Measurements from ENCODE around the gene GALNT9.
"Not testable (repeated sequence)": the region's sequence is repeated elsewhere in the genome, so short reads cannot be mapped to it uniquely, and the experiment has no call there.

Gene GALNT9

GRCh38 chr12:132247718-132248452 lies 81.5 kb downstream of the GALNT9 start:
- DNase-seq = no peak

GRCh38 chr12:132246997-132247717 lies 82.2 kb downstream of the GALNT9 start:
- no peak for DNase-seq

GRCh38 chr12:132245521-132246101 lies 83.8 kb downstream of the GALNT9 start:
- DNase-seq = no peak

- DNase-seq = no peak
Measured at GRCh38 chr12:132244724-132245295, 84.6 kb downstream of the GALNT9 start.

GRCh38 chr12:132243596-132244310 lies 85.6 kb downstream of the GALNT9 start:
- no peak for DNase-seq

GRCh38 chr12:132243171-132243570 lies 86.2 kb downstream of the GALNT9 start:
- not testable (repeated sequence) for DNase-seq

- DNase-seq = not testable (repeated sequence)
Measured at GRCh38 chr12:132240669-132241007, 88.8 kb downstream of the GALNT9 start.

GRCh38 chr12:132239796-132240668 lies 89.4 kb downstream of the GALNT9 start:
- no peak for DNase-seq

GRCh38 chr12:132239392-132239791 lies 90.0 kb downstream of the GALNT9 start:
- no peak for DNase-seq

GRCh38 chr12:132238884-132239283 lies 90.5 kb downstream of the GALNT9 start:
- no peak for DNase-seq

- no peak for DNase-seq
Measured at GRCh38 chr12:132238488-132238854, 90.9 kb downstream of the GALNT9 start.

GRCh38 chr12:132237772-132238487 lies 91.5 kb downstream of the GALNT9 start:
- DNase-seq = no peak

GRCh38 chr12:132236930-132237771 lies 92.2 kb downstream of the GALNT9 start:
- no peak for DNase-seq

GRCh38 chr12:132236129-132236929 lies 93.1 kb downstream of the GALNT9 start:
- DNase-seq = no peak

GRCh38 chr12:132235116-132235820 lies 94.1 kb downstream of the GALNT9 start:
- no peak for DNase-seq

- DNase-seq = no peak
Measured at GRCh38 chr12:132230381-132230780, 99.0 kb downstream of the GALNT9 start.

GRCh38 chr12:132229926-132230325 lies 99.5 kb downstream of the GALNT9 start:
- no peak for DNase-seq

- no peak for DNase-seq
Measured at GRCh38 chr12:132229193-132229760, 100.1 kb downstream of the GALNT9 start.

Measured in inflammatory macrophage treated with lipopolysaccharide for 1 hour (primary cell).